Ecto neural progenitor cell (in vitro differentiated cells): ENCODE data around the gene RGS16.

ENCODE experiments used
- DNase-seq: peaks from one replicate; pipeline ENCODE4 v3.0.0-alpha.2; 2018; ENCODE audit warnings: low spot score

Gene RGS16

GRCh38 chr1:182629499-182630096, 25.4 kb upstream of the RGS16 start:
- no peak for DNase-seq

- DNase-seq = no peak
These were observed 24.9 kb upstream of the RGS16 start for GRCh38 chr1:182629080-182629479.

GRCh38 chr1:182628657-182629056, 24.5 kb upstream of the RGS16 start:
- DNase-seq = no peak

GRCh38 chr1:182627622-182628021, 23.4 kb upstream of the RGS16 start:
- no peak for DNase-seq

- no peak for DNase-seq
These were observed 22.3 kb upstream of the RGS16 start for GRCh38 chr1:182626527-182626926.

GRCh38 chr1:182625719-182626504, 21.7 kb upstream of the RGS16 start:
- no peak for DNase-seq

- no peak for DNase-seq
These were observed 20.8 kb upstream of the RGS16 start for GRCh38 chr1:182625024-182625423.

- DNase-seq = no peak
These were observed 20.4 kb upstream of the RGS16 start for GRCh38 chr1:182624577-182624976.

GRCh38 chr1:182622901-182623528, 18.8 kb upstream of the RGS16 start:
- DNase-seq = no peak

GRCh38 chr1:182621906-182622305, 17.7 kb upstream of the RGS16 start:
- DNase-seq = no peak

GRCh38 chr1:182620924-182621585, 16.9 kb upstream of the RGS16 start:
- no peak for DNase-seq

GRCh38 chr1:182617734-182618351, 13.7 kb upstream of the RGS16 start:
- no peak for DNase-seq

- DNase-seq = no peak
These were observed 12.8 kb upstream of the RGS16 start for GRCh38 chr1:182617014-182617429.

GRCh38 chr1:182616130-182617013, 12.2 kb upstream of the RGS16 start:
- DNase-seq = peak; percentile 67

GRCh38 chr1:182615468-182616129, 11.4 kb upstream of the RGS16 start:
- peak; percentile 71 for DNase-seq

GRCh38 chr1:182614796-182615454, 10.7 kb upstream of the RGS16 start:
- DNase-seq = peak; percentile 83

GRCh38 chr1:182611787-182612186, 7.6 kb upstream of the RGS16 start:
- no peak for DNase-seq

- DNase-seq = no peak
These were observed 7.1 kb upstream of the RGS16 start for GRCh38 chr1:182611326-182611725.

- no peak for DNase-seq
These were observed 6.5 kb upstream of the RGS16 start for GRCh38 chr1:182610606-182611194.
